Panc1 (cell line): Measurements from ENCODE around the gene MED13L.

Source experiments
- POLR2AphosphoS5 ChIP-seq: IDR thresholded peaks from 2 replicates; pipeline ENCODE4 v1.6.1; 2012; ENCODE audit warnings: mild to moderate bottlenecking, low read depth, low read length, moderate library complexity
- TF ChIP-seq, protein P1 (sequence below): fragments of 450-650 bp; IDR thresholded peaks from 2 replicates; pipeline ENCODE4 v1.5.1; 2017; ENCODE audit warnings: mild to moderate bottlenecking

DNA sequence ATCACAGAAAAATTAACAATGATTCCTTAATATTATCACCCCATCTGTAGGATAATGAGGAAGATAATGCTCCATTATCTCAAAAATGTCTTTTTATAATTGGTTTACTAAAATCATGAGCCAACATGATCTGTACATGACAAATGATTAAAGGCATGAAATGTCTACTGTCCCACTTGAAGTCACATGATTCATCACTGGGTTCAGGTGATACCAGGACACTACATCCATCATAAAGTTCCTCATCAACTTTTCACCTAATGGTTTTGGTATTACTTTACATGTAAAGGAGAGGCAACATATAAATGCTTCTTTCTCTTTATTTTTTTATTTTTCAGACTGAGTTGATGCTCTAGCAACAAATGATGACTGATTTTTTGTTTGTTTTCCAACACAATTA is 313.3 kb downstream of the MED13L start:
- TF ChIP-seq, protein P1, sequence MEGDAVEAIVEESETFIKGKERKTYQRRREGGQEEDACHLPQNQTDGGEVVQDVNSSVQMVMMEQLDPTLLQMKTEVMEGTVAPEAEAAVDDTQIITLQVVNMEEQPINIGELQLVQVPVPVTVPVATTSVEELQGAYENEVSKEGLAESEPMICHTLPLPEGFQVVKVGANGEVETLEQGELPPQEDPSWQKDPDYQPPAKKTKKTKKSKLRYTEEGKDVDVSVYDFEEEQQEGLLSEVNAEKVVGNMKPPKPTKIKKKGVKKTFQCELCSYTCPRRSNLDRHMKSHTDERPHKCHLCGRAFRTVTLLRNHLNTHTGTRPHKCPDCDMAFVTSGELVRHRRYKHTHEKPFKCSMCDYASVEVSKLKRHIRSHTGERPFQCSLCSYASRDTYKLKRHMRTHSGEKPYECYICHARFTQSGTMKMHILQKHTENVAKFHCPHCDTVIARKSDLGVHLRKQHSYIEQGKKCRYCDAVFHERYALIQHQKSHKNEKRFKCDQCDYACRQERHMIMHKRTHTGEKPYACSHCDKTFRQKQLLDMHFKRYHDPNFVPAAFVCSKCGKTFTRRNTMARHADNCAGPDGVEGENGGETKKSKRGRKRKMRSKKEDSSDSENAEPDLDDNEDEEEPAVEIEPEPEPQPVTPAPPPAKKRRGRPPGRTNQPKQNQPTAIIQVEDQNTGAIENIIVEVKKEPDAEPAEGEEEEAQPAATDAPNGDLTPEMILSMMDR = no peak
- no peak for TF ChIP-seq POLR2AphosphoS5
